Measurements from ENCODE around the gene FABP6. TPM values are rescaled to one million over a fixed set of nuclear protein-coding genes. Genes with fewer than 3 reads are reported as not detected.
"Not testable (repeated sequence)": the region's sequence is repeated elsewhere in the genome, so short reads cannot be mapped to it uniquely, and the experiment has no call there.

FABP6 gene
- not detected in 2 replicates for total RNA-seq

DNA sequence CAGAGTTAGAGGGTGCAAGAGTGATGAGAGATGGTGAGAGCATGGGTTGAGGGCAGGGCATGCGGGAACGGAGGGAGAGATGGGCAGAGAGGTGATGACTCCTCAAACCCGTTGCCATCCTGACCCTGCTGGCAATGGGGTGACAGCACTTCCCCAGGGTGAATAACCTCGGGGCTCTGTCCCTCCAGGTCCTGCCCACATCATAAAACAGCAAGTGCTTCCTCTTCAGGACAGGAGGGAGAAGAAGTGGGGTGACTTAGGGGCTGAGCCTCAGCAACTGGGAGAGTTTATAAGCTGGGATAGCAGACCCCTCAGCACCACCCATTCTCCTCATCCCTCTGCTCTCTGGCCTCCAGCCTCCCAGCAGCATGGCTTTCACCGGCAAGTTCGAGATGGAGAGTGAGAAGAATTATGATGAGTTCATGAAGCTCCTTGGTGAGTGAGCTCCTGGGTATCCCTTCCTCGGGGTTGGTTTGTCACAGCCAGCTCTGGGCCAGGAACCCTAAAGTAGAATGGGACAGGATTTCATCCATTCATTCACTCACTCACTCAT is at the start of gene FABP6:
FABP6 (plus strand) TSS at position 317 of the 553 bp plus-strand sequence; CDS start at position 369, 52 bp downstream.
- Mint-ChIP-seq H3K9me3 (no peaks in the 10 kb centered on the region), H3K4me1 (ENCODE audit: low read depth) (no peaks in the 10 kb centered on the region), H3K27ac (no peak within 1 kb of the TSS), H3K36me3 (ENCODE audit: low read depth) (no peaks in the 10 kb centered on the region), H3K4me3 (ENCODE audit: low read depth) (no peak within 1 kb of the TSS), H3K27me3 (ENCODE audit: low read depth) (no peaks in the 10 kb centered on the region)
- no peak for DNase-seq (ENCODE audit: low spot score)
- intact Hi-C loops (cut with micrococcal nuclease): no loop called here

- Mint-ChIP-seq H3K36me3 (ENCODE audit: low read depth) (no peaks in the 10 kb centered on the region), H3K9me3 (no peaks in the 10 kb centered on the region), H3K27me3 (ENCODE audit: low read depth) (no peaks in the 10 kb centered on the region), H3K4me1 (ENCODE audit: low read depth) (no peaks in the 10 kb centered on the region), H3K4me3 (ENCODE audit: low read depth) (no peak overlapping the region), H3K27ac (no peak overlapping the region)
- intact Hi-C loops (cut with micrococcal nuclease): no loop called here
- DNase-seq (ENCODE audit: low spot score): no peak
Measured at GRCh38 chr5:160180931-160181330, 48.4 kb upstream of the FABP6 start.

- H3K4me1 Mint-ChIP-seq (ENCODE audit: low read depth): no peaks in the 10 kb centered on the region
- DNase-seq (ENCODE audit: low spot score): no peak
- intact Hi-C loops (cut with micrococcal nuclease): no loop called here
- no peak overlapping the region for H3K4me3 Mint-ChIP-seq (ENCODE audit: low read depth)
- H3K9me3 Mint-ChIP-seq: no peaks in the 10 kb centered on the region
- no peaks in the 10 kb centered on the region for H3K36me3 Mint-ChIP-seq (ENCODE audit: low read depth)
- H3K27ac Mint-ChIP-seq: no peak overlapping the region
- peaks cover 2% of the 10 kb centered on the region for H3K27me3 Mint-ChIP-seq (ENCODE audit: low read depth)
Measured at GRCh38 chr5:160181965-160182622, 47.2 kb upstream of the FABP6 start.

DNA sequence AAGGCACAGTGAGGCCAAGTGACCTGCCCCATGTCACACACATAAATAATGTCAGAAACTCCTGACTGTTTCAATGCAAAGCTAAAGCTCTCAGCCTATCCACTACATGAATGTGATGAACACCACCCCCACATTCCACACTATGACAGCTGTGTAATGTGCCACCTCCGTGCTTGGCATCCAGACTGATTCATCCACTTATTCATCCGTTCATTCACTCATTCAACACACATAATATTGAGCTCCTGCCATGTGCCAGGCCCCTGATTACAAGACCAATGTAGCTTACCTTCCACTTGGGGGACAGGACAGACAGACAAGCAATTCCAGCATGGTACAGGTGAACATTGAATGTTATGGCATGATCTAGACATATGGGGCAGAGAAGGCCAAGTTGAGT is 46.2 kb upstream of the FABP6 start:
- H3K4me1 Mint-ChIP-seq (ENCODE audit: low read depth): no peaks in the 10 kb centered on the region
- H3K27ac Mint-ChIP-seq: no peak overlapping the region
- H3K4me3 Mint-ChIP-seq (ENCODE audit: low read depth): no peak overlapping the region
- no peaks in the 10 kb centered on the region for H3K36me3 Mint-ChIP-seq (ENCODE audit: low read depth)
- DNase-seq (ENCODE audit: low spot score): no peak
- no peaks in the 10 kb centered on the region for H3K9me3 Mint-ChIP-seq
- H3K27me3 Mint-ChIP-seq (ENCODE audit: low read depth): peaks cover 2% of the 10 kb centered on the region
- intact Hi-C loops (cut with micrococcal nuclease): no loop called here

GRCh38 chr5:160185626-160186360 is 43.5 kb upstream of the FABP6 start:
- no peak overlapping the region for H3K4me3 Mint-ChIP-seq (ENCODE audit: low read depth)
- intact Hi-C loops (cut with micrococcal nuclease): no loop called here
- H3K27me3 Mint-ChIP-seq (ENCODE audit: low read depth): peaks cover 4% of the 10 kb centered on the region
- no peaks in the 10 kb centered on the region for H3K9me3 Mint-ChIP-seq
- peaks cover 3% of the 10 kb centered on the region for H3K4me1 Mint-ChIP-seq (ENCODE audit: low read depth)
- no peak for DNase-seq (ENCODE audit: low spot score)
- no peaks in the 10 kb centered on the region for H3K36me3 Mint-ChIP-seq (ENCODE audit: low read depth)
- no peak overlapping the region for H3K27ac Mint-ChIP-seq

DNA sequence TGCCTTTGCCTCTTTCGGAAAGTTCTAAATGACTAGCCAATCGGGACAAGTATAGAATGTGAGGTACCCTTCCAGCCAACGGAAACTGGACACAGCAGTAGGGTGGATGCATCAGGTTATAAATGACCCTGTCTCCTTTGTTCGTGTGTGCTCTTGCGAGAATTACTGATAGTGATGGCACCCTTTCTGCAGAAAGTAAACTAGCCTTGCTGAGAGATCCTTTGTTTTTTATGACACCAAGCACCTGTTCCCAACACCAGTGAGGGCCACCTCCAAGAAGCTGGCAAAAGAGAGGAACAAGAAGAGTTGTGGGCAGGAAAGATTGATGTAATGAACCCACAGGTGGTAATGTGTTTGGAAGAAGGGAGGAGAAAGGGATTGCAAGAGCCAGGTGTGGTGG is 42.8 kb upstream of the FABP6 start:
- Mint-ChIP-seq H3K36me3 (ENCODE audit: low read depth) (no peaks in the 10 kb centered on the region), H3K9me3 (no peaks in the 10 kb centered on the region), H3K27me3 (ENCODE audit: low read depth) (peaks cover 4% of the 10 kb centered on the region), H3K27ac (no peak overlapping the region), H3K4me3 (ENCODE audit: low read depth) (no peak overlapping the region), H3K4me1 (ENCODE audit: low read depth) (peaks cover 3% of the 10 kb centered on the region)
- intact Hi-C loops (cut with micrococcal nuclease): no loop called here
- DNase-seq (ENCODE audit: low spot score): no peak

DNA sequence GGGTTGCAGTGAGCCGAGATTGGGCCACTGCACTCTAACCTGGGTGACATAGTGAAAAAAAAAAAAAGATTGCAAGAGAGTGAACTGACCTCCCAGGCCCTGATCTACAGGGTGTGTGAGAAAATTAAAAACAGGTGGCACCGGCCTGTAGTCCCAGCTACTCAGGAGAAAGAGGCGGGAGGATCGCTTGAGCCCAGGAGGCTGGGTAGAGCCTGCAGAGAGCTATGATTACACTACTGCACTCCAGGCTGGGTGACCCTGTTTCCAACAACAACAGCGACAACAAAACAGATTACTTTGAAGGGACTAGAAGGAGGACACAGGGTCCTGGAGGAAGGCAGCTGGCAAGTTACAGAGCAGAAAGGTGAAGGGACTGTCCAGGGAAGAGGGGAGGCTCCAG is 42.2 kb upstream of the FABP6 start:
- Mint-ChIP-seq H3K27ac (no peak overlapping the region), H3K4me3 (ENCODE audit: low read depth) (no peak overlapping the region), H3K4me1 (ENCODE audit: low read depth) (peaks cover 3% of the 10 kb centered on the region), H3K9me3 (no peaks in the 10 kb centered on the region), H3K27me3 (ENCODE audit: low read depth) (peaks cover 4% of the 10 kb centered on the region), H3K36me3 (ENCODE audit: low read depth) (no peaks in the 10 kb centered on the region)
- no peak for DNase-seq (ENCODE audit: low spot score)
- intact Hi-C loops (cut with micrococcal nuclease): no loop called here

DNA sequence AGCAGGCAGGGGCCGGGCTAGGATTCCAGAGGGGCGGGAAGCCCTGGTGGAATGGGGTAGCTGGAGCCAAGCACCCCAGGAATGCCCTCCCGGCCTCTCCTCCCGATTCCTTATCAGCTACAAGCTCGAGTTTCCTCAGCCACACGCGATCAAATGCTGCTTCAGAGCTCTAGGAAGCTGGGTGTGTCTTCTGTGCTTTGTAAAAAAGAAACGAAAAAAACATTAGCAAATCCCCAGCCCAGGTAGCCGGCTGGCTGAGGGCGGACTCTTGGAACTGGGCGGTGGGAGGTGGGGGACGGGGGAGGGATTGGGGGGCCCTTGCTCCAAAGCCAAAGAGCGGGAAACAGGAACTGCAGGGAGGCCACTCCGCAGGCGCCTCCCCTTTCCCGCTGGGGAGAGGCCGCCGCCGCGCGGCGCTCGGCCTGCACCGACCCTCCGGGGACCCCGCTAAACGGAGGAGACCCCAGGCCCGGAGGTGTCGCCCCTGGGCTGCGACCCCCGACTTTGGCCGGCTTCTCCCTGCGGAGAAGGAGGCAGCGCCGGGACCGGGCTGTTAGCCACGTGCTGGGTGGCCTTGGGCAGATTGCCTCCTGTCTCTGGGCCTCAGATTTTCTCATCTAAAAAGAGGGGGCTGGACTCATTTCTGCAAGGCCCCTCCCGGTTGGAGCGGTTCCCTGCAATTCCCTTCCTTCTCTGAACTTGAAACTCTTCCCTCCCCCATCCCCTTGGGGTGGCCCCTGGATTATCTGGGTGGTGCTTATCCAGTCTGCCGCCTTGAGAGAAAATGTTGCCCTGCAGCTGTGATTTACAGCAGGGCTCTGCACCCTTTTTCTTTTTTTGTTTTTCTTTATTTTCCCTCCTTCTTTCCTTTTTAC is 40.9 kb upstream of the FABP6 start:
- Mint-ChIP-seq H3K9me3 (no peaks in the 10 kb centered on the region), H3K27ac (no peak overlapping the region), H3K27me3 (ENCODE audit: low read depth) (peaks cover 4% of the 10 kb centered on the region), H3K4me3 (ENCODE audit: low read depth) (no peak overlapping the region), H3K4me1 (ENCODE audit: low read depth) (peaks cover 3% of the 10 kb centered on the region), H3K36me3 (ENCODE audit: low read depth) (no peaks in the 10 kb centered on the region)
- intact Hi-C loops (cut with micrococcal nuclease): no loop called here
- no peak for DNase-seq (ENCODE audit: low spot score)

DNA sequence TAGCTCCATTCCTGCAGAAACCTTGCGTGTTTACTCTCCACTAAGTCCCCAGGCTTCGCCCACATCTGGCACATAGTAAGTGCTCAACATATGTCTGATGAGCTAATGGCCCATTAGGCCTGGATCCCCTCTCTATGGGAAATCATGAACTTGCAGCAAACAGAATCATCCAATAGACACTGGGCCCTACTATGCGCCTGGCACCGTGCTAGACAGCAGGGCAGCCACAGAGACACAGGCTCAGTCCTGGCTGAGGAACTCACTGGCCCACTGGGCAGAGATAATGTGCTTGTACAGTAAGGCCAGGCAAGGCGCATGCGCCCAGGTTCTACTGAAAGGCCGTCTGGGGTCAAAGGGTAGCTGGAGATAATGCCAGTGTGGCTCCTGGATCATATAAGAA is 36.9 kb upstream of the FABP6 start:
- Mint-ChIP-seq H3K4me1 (ENCODE audit: low read depth) (peaks cover 3% of the 10 kb centered on the region), H3K27me3 (ENCODE audit: low read depth) (peaks cover 1% of the 10 kb centered on the region), H3K9me3 (no peaks in the 10 kb centered on the region), H3K4me3 (ENCODE audit: low read depth) (no peak overlapping the region), H3K36me3 (ENCODE audit: low read depth) (no peaks in the 10 kb centered on the region), H3K27ac (no peak overlapping the region)
- DNase-seq (ENCODE audit: low spot score): no peak
- intact Hi-C loops (cut with micrococcal nuclease): no loop called here

DNA sequence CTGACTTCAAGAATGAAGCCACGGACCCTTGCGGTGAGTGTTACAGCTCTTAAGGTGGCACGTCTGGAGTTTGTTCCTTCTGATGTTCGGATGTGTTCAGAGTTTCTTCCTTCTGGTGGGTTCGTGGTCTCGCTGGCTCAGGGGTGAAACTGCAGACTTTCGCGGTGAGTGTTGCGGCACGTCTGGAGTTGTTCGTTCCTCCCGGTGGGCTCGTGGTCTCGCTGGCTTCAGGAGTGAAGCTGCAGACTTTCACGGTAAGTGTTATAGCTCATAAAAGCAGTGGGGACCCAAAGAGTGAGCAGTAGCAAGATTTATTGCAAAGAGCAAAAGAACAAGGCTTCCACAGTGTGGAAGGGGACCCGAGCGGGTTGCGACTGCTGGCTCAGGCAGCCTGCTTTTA is 36.2 kb upstream of the FABP6 start:
- H3K27me3 Mint-ChIP-seq (ENCODE audit: low read depth); intact Hi-C loops (cut with micrococcal nuclease); H3K27ac Mint-ChIP-seq; H3K36me3 Mint-ChIP-seq (ENCODE audit: low read depth); H3K4me1 Mint-ChIP-seq (ENCODE audit: low read depth); H3K4me3 Mint-ChIP-seq (ENCODE audit: low read depth); H3K9me3 Mint-ChIP-seq; DNase-seq (ENCODE audit: low spot score): not testable (repeated sequence)

- DNase-seq (ENCODE audit: low spot score); H3K27ac Mint-ChIP-seq; H3K4me3 Mint-ChIP-seq (ENCODE audit: low read depth); H3K27me3 Mint-ChIP-seq (ENCODE audit: low read depth); intact Hi-C loops (cut with micrococcal nuclease); H3K9me3 Mint-ChIP-seq; H3K36me3 Mint-ChIP-seq (ENCODE audit: low read depth); H3K4me1 Mint-ChIP-seq (ENCODE audit: low read depth): not testable (repeated sequence)
Measured at GRCh38 chr5:160193790-160194189, 35.5 kb upstream of the FABP6 start.

- no peaks in the 10 kb centered on the region for H3K9me3 Mint-ChIP-seq
- H3K36me3 Mint-ChIP-seq (ENCODE audit: low read depth): no peaks in the 10 kb centered on the region
- H3K27me3 Mint-ChIP-seq (ENCODE audit: low read depth): peaks cover 8% of the 10 kb centered on the region
- H3K27ac Mint-ChIP-seq: no peak overlapping the region
- no peak overlapping the region for H3K4me3 Mint-ChIP-seq (ENCODE audit: low read depth)
- peaks cover 3% of the 10 kb centered on the region for H3K4me1 Mint-ChIP-seq (ENCODE audit: low read depth)
- intact Hi-C loops (cut with micrococcal nuclease): loop anchor here (2.0 kb wide), 1 partner anchor 177 kb away; no protein-coding TSS in a partner anchor
- DNase-seq (ENCODE audit: low spot score): no peak
Measured at GRCh38 chr5:160197341-160198144, 31.8 kb upstream of the FABP6 start.
